Fibroblast of skin of back (primary cell): Measurements from ENCODE around the gene ENTREP1.

ENCODE experiments used
- DNase-seq: peaks from one replicate; pipeline ENCODE4 v3.0.0-alpha.2; 2013

The ENTREP1 gene

GRCh38 chr9:69319324-69320025 is 5.5 kb upstream of the ENTREP1 start:
- no peak for DNase-seq

- no peak for DNase-seq
Observed at GRCh38 chr9:69322256-69322655, 2.8 kb upstream of the ENTREP1 start.

GRCh38 chr9:69323861-69324260 is 1.2 kb upstream of the ENTREP1 start:
- DNase-seq = no peak

- DNase-seq = peak; percentile 20
Observed at GRCh38 chr9:69325409-69326212, 596 bp downstream of the ENTREP1 start.

GRCh38 chr9:69326261-69326660 is 1.2 kb downstream of the ENTREP1 start:
- DNase-seq = no peak

- DNase-seq = no peak
Observed at GRCh38 chr9:69330580-69330979, 5.6 kb downstream of the ENTREP1 start.

GRCh38 chr9:69331444-69331843 is 6.4 kb downstream of the ENTREP1 start:
- DNase-seq = no peak

GRCh38 chr9:69332067-69332685 is 7.2 kb downstream of the ENTREP1 start:
- DNase-seq = no peak

GRCh38 chr9:69333716-69334115 is 8.7 kb downstream of the ENTREP1 start:
- DNase-seq = no peak

GRCh38 chr9:69334317-69334716 is 9.3 kb downstream of the ENTREP1 start:
- no peak for DNase-seq

GRCh38 chr9:69339620-69340019 is 14.6 kb downstream of the ENTREP1 start:
- no peak for DNase-seq

GRCh38 chr9:69340631-69341030 is 15.6 kb downstream of the ENTREP1 start:
- DNase-seq = no peak

- DNase-seq = no peak
Observed at GRCh38 chr9:69342769-69343168, 17.8 kb downstream of the ENTREP1 start.

GRCh38 chr9:69344459-69344858 is 19.4 kb downstream of the ENTREP1 start:
- DNase-seq = no peak

- peak; percentile 15 for DNase-seq
Observed at GRCh38 chr9:69346596-69347390, 21.8 kb downstream of the ENTREP1 start.

GRCh38 chr9:69347607-69348006 is 22.6 kb downstream of the ENTREP1 start:
- DNase-seq = no peak

- DNase-seq = no peak
Observed at GRCh38 chr9:69351227-69351626, 26.2 kb downstream of the ENTREP1 start.

- no peak for DNase-seq
Observed at GRCh38 chr9:69355232-69355631, 30.2 kb downstream of the ENTREP1 start.

GRCh38 chr9:69357030-69357775 is 32.2 kb downstream of the ENTREP1 start:
- DNase-seq = no peak

- no peak for DNase-seq
Observed at GRCh38 chr9:69357821-69358220, 32.8 kb downstream of the ENTREP1 start.

GRCh38 chr9:69363191-69363590 is 38.2 kb downstream of the ENTREP1 start:
- no peak for DNase-seq
